ENCODE results near the gene TRPV6. TPM values are rescaled to one million over a fixed set of nuclear protein-coding genes. Genes with fewer than 3 reads are reported as not detected.

The TRPV6 gene
- total and polyA plus RNA-seq, 4 donors, result 0.32 to 1.5 (median 0.36) TPM; not detected in 1

- Histone ChIP-seq H3K4me3 (ENCODE audit: low read depth in 1 of 3, low read length in 3 of 3) (no peak overlapping the region), H3K27me3 (ENCODE audit: control insufficient read depth in 4 of 4, insufficient read depth in 4 of 4, low read length in 3 of 4) (peaks cover 0 to 5% (median 0%) of the 10 kb centered on the region in 4 donors)
- TF ChIP-seq ATF3 (IDR thresholded peaks at IDR 0.05), result no peak
- TF ChIP-seq HNF4A (conservative IDR thresholded peaks at IDR 0.05), result no peak
- TF ChIP-seq HNF4G (IDR thresholded peaks at IDR 0.05), result no peak
- no peak for TF ChIP-seq NR2F2 (IDR thresholded peaks at IDR 0.05)
- TF ChIP-seq YY1 (IDR thresholded peaks at IDR 0.05), result no peak
- TF ChIP-seq CTCF (IDR thresholded peaks at IDR 0.05; ENCODE audit: low read depth, low read length, missing input control), result no peak
- TF ChIP-seq, protein P1, sequence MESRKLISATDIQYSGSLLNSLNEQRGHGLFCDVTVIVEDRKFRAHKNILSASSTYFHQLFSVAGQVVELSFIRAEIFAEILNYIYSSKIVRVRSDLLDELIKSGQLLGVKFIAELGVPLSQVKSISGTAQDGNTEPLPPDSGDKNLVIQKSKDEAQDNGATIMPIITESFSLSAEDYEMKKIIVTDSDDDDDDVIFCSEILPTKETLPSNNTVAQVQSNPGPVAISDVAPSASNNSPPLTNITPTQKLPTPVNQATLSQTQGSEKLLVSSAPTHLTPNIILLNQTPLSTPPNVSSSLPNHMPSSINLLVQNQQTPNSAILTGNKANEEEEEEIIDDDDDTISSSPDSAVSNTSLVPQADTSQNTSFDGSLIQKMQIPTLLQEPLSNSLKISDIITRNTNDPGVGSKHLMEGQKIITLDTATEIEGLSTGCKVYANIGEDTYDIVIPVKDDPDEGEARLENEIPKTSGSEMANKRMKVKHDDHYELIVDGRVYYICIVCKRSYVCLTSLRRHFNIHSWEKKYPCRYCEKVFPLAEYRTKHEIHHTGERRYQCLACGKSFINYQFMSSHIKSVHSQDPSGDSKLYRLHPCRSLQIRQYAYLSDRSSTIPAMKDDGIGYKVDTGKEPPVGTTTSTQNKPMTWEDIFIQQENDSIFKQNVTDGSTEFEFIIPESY (IDR thresholded peaks at IDR 0.05), result no peak
- no peak for TF ChIP-seq RAD21 (IDR thresholded peaks at IDR 0.05)
- TF ChIP-seq FOXA2 (IDR thresholded peaks at IDR 0.05), result no peak
- TF ChIP-seq RXRA (IDR thresholded peaks at IDR 0.05), result no peak
- no peak for TF ChIP-seq MAX (IDR thresholded peaks at IDR 0.05)
- TF ChIP-seq TAF1 (conservative IDR thresholded peaks at IDR 0.05), result no peak
- no peak for TF ChIP-seq GABPA (IDR thresholded peaks at IDR 0.05 in 1 of 2, conservative IDR thresholded peaks at IDR 0.05 in 1 of 2)
- TF ChIP-seq, protein P2, sequence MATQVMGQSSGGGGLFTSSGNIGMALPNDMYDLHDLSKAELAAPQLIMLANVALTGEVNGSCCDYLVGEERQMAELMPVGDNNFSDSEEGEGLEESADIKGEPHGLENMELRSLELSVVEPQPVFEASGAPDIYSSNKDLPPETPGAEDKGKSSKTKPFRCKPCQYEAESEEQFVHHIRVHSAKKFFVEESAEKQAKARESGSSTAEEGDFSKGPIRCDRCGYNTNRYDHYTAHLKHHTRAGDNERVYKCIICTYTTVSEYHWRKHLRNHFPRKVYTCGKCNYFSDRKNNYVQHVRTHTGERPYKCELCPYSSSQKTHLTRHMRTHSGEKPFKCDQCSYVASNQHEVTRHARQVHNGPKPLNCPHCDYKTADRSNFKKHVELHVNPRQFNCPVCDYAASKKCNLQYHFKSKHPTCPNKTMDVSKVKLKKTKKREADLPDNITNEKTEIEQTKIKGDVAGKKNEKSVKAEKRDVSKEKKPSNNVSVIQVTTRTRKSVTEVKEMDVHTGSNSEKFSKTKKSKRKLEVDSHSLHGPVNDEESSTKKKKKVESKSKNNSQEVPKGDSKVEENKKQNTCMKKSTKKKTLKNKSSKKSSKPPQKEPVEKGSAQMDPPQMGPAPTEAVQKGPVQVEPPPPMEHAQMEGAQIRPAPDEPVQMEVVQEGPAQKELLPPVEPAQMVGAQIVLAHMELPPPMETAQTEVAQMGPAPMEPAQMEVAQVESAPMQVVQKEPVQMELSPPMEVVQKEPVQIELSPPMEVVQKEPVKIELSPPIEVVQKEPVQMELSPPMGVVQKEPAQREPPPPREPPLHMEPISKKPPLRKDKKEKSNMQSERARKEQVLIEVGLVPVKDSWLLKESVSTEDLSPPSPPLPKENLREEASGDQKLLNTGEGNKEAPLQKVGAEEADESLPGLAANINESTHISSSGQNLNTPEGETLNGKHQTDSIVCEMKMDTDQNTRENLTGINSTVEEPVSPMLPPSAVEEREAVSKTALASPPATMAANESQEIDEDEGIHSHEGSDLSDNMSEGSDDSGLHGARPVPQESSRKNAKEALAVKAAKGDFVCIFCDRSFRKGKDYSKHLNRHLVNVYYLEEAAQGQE (IDR thresholded peaks at IDR 0.05), result no peak
These were observed 14.1 kb upstream of the TRPV6 start for GRCh38 chr7:142899661-142900060.

More at GRCh38 chr7:142899661-142900060, 14.1 kb upstream of the TRPV6 start:
- Histone ChIP-seq H3K36me3 (ENCODE audit: control insufficient read depth in 4 of 4, insufficient read depth in 3 of 4, low read depth in 1 of 4, low read length in 3 of 4) (no peaks in the 10 kb centered on the region), H3K9ac (ENCODE audit: low read depth in 1 of 2, low read length in 2 of 2) (no peak overlapping the region), H3K9me3 (ENCODE audit: control insufficient read depth in 4 of 4, low read length in 3 of 4) (no peaks in the 10 kb centered on the region), H3K4me1 (ENCODE audit: control insufficient read depth in 4 of 4, insufficient read depth in 4 of 4, low read length in 3 of 4) (no peaks in the 10 kb centered on the region), H3K27ac (ENCODE audit: low read depth in 1 of 2, low read length in 2 of 2) (no peak overlapping the region)
- DNase-seq (ENCODE audit: low spot score), result no peak
- 48% methylated on average over 3 of the region's 3 CpGs for WGBS

Data from liver (tissue), 9 donors.